ENCODE measurements around the gene CRACDL.
"Not testable (repeated sequence)": the region's sequence is repeated elsewhere in the genome, so short reads cannot be mapped to it uniquely, and the experiment has no call there.

CRACDL gene

GRCh38 chr2:98903767-98904485 lies 32.1 kb downstream of the CRACDL start:
- DNase-seq, result no peak

GRCh38 chr2:98903064-98903355 lies 33.0 kb downstream of the CRACDL start:
- DNase-seq, result no peak

GRCh38 chr2:98902209-98903063 lies 33.6 kb downstream of the CRACDL start:
- no peak for DNase-seq

- no peak for DNase-seq
Measured at GRCh38 chr2:98901702-98902101, 34.3 kb downstream of the CRACDL start.

- no peak for DNase-seq
Measured at GRCh38 chr2:98901291-98901690, 34.7 kb downstream of the CRACDL start.

GRCh38 chr2:98900721-98901120 lies 35.3 kb downstream of the CRACDL start:
- no peak for DNase-seq

- DNase-seq, result not testable (repeated sequence)
Measured at GRCh38 chr2:98899703-98900078, 36.3 kb downstream of the CRACDL start.

GRCh38 chr2:98899041-98899702 lies 36.9 kb downstream of the CRACDL start:
- DNase-seq, result no peak

GRCh38 chr2:98898423-98898841 lies 37.6 kb downstream of the CRACDL start:
- DNase-seq, result no peak

- no peak for DNase-seq
Measured at GRCh38 chr2:98897746-98898145, 38.3 kb downstream of the CRACDL start.

- no peak for DNase-seq
Measured at GRCh38 chr2:98896944-98897343, 39.1 kb downstream of the CRACDL start.

- no peak for DNase-seq
Measured at GRCh38 chr2:98896416-98896815, 39.6 kb downstream of the CRACDL start.

GRCh38 chr2:98895901-98896300 lies 40.1 kb downstream of the CRACDL start:
- DNase-seq, result no peak

- DNase-seq, result no peak
Measured at GRCh38 chr2:98895221-98895620, 40.8 kb downstream of the CRACDL start.

- DNase-seq, result no peak
Measured at GRCh38 chr2:98894331-98895000, 41.6 kb downstream of the CRACDL start.

- no peak for DNase-seq
Measured at GRCh38 chr2:98893911-98894321, 42.1 kb downstream of the CRACDL start.

GRCh38 chr2:98892871-98893270 lies 43.2 kb downstream of the CRACDL start:
- no peak for DNase-seq

GRCh38 chr2:98891591-98891990 lies 44.4 kb downstream of the CRACDL start:
- no peak for DNase-seq

- DNase-seq, result no peak
Measured at GRCh38 chr2:98886066-98886554, 49.9 kb downstream of the CRACDL start.

GRCh38 chr2:98884658-98885057 lies 51.4 kb downstream of the CRACDL start:
- DNase-seq, result no peak

- DNase-seq, result no peak
Measured at GRCh38 chr2:98883780-98884211, 52.2 kb downstream of the CRACDL start.

- DNase-seq, result no peak
Measured at GRCh38 chr2:98882971-98883779, 52.9 kb downstream of the CRACDL start.
